ENCODE results near the gene PSKH1.

Gene PSKH1

DNA sequence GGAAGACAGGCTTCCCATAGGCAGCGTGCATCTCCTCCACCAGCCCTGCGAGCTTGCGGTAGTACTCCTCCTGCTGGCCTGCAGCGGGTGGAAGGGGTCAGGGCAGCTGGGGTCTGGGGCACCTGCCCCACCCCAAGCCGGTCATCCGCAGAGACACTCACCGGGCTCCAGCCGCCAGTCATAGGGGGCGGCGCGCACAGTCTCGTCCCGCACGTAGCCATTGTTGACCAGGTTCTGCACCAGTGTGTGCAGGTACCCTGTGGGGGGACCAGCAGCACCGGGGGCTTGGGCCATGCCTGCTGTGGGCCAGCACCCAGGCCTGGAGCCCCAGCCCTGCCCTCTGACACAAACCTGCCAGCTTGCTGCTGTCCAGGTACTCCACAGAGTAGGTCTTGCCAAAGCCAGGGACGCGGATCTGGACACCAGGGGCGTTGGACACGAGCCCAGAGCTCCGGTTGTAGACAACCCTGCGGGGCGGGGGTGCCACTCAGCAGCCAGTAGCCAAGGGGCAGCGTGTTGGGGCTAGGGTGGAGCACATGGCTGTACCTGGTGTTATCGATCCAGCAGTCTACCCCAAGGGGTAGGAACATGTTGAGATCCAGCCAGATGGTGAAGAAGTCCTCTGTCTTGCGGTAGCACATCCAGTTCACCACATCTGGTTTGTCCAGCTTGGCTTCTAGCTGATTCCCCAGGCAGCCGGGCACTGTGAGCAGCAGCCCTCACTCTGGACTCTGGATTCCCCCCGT, 49.6 kb downstream of the PSKH1 start:
- DNase-seq = no peak

DNA sequence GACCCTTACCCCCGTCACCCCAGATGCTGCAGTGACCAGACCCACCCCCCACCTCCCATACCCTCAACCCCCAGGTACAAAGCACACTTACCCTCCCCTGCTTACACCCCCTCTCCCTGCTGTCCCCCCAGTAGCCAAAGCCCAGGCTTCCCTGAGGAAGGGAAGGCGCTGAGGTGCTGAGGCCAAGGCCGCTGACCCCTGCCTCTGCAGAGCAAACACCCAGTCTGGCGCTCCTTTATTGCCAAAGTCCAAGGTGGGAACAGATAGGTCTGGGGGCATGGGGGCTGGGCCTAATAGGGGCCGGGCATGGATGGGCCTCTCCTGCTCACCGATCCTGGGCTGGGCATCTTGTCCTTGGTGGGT, 50.2 kb downstream of the PSKH1 start:
- no peak for DNase-seq

DNA sequence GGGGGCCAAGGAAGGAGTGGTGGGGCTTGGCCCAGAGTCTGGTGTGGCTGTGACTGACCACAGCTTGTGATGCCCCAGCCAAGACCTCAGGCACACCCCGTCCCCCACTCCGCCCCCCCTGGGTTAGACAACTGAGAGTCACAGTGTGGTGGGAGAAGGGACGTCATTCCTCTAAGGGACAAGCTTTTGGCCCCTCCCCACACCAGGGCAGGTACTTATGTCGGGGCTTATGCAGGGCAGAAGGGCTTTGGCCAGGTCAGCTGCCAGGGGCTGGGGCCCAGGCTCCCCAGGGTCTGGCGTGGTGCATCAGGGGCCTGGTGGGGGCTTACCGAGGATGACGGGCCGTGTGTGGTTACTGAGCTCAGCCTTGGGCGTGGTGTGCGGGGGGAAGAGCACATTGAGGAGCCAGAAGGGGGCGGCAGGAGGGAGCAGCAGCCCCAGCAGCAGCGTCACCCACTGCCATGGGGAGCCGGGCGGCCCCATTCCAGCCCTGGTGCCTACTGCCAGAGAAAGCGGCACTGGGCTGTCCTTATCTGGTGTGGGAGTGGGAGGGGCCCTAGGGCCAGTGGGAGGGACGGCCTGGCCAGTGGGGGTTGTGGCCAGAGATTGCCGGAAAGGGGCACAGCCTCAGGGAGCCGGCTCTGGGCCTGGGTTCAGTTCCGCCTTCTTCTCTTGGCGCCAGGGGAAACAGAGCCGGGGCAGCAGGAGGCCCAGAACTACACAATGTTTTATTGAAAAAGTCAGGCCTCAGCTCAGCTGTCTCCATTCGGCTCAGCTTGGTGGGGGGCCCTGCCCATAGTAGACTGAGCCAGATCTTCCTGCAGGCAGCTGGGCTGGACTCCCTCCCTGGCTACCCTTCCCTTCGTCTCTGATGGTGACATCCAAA, 50.8 kb downstream of the PSKH1 start, which contains the start of gene LCAT:
TSS of gene LCAT (minus strand) at position 502 of the 886 bp plus-strand sequence. CDS start at position 483, 19 bp downstream.
- DNase-seq = no peak

DNA sequence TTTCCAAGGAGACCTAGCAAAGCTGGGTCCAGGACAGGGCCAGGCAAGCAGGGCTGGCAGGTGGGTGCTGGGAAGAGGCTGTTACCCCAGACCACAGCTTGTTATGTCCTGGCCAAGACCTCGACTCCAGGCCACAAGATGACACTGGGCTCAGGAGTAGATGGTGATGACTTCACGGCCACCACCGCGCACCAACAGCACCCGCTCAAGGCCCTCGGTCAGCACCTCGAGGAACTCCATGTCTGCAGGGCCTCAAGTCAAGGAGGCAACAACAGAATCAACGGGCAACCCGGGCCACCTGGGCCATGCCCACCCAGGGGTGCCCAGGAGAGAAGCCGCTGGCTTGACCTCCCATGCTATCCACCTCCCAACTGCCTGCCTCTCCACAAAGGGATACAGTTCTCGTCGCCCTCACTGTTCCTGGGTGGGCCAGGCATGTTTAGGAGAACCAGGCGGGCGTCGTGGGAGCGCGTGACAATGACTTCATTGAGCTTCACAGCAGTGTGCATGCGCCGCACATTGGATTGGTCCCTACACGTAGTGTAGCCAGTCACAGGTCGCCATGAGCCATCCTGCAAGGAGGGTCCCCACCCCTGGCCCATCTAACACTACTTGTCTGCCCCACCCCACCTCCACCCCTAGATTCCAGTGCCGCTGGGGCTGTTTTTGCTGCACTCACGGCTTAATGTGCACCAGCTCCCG, 51.8 kb downstream of the PSKH1 start:
- DNase-seq = no peak

- DNase-seq = no peak
These were observed 52.4 kb downstream of the PSKH1 start for GRCh38 chr16:67945392-67945933.

DNA sequence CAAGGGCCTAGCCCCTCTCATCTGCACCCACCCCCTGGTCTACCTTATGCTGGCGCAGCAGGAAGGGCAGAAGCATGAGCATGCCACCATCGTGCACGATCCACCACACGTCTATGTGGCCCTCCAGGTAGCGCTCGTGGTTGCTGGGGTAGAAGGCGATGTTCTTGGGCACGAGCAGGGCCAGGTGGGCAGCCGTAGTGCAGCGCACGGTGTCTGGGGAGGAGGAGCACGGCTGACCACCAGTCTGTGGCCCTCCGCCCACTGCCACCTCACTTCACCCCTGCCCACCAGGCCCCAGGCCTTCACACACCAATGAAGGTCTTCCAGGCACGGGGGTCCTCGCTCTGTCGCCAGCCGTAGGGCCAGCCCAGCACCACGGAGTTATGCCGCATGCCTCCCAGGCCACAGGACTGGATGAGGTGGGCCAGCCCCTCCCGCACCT, 53.1 kb downstream of the PSKH1 start:
- no peak for DNase-seq

GRCh38 chr16:67946966-67947558, 54.0 kb downstream of the PSKH1 start:
- DNase-seq = no peak

GRCh38 chr16:67948015-67948414, 55.0 kb downstream of the PSKH1 start:
- no peak for DNase-seq

GRCh38 chr16:67949645-67950044, 56.6 kb downstream of the PSKH1 start:
- DNase-seq = no peak

DNA sequence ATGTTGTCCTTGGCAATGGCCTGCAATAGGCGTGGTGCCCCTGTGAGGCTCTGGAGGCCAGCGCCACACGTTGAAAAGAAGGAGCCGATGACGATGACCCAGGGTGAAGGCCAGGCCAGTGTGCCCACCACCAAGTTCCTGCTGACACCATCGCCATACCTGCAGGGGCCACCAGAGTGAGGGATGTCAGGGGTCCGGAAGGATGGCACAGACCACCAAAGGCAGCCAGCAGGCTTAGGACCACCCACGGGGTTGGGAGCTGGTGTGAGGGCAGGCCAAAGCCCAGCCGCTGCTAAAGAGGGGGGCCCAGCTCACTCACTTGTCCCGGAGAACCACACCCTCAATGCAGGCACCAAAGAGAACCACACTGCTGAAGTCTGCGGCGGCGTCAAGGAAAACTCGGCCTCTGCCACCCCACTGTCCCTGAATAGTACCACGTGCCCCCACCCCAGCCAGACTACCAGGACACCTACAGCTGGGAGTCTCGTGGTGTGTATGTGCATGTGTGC, 57.3 kb downstream of the PSKH1 start:
- no peak for DNase-seq

- DNase-seq = no peak
These were observed 58.4 kb downstream of the PSKH1 start for GRCh38 chr16:67951485-67951884.

GRCh38 chr16:67953641-67954375, 60.8 kb downstream of the PSKH1 start:
- DNase-seq = no peak

DNA sequence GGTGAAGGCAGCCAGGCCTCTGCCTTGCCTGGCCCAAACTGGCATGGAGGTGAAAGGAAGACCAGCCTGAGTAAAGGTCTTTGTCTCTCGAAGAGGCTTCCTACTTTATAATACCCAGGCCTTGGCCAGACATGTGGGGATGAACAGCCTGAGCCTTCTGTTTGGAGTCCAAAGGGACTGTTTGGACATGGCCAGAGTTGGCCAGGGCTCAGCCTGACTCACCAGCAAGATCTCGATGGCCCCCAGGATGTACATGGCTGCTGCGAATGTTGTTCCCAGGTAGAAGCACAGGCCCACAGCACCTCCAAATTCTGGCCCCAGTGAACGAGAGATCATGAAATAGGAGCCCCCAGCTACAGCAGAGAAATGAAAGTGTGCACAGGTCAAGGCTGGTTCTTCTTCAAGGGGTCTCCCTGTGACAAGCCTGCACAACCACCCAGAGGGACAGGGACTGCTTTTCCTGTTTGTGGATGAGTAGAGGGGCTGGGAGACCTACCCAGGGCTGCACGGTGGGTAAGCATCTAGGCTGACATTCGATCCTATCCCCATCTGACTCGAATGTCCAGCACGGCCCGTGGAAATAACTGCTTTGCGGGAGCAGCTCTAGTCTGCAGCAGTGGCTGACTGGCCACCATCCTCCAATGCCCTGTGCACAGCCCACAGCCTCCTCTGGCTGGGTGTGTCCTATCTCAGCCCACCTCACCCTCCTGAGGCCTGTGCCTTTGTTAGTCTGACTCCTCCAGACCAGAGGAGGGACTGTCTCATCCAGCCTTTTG, 61.6 kb downstream of the PSKH1 start:
- DNase-seq = no peak

- no peak for DNase-seq
These were observed 64.6 kb downstream of the PSKH1 start for GRCh38 chr16:67957622-67958021.

- no peak for DNase-seq
These were observed 66.7 kb downstream of the PSKH1 start for GRCh38 chr16:67959536-67960329.

- DNase-seq = no peak
These were observed 68.5 kb downstream of the PSKH1 start for GRCh38 chr16:67961551-67961957.

GRCh38 chr16:67962135-67962534, 69.1 kb downstream of the PSKH1 start:
- no peak for DNase-seq

- DNase-seq = no peak
These were observed 70.2 kb downstream of the PSKH1 start for GRCh38 chr16:67963292-67963661.

GRCh38 chr16:67963662-67964321, 70.7 kb downstream of the PSKH1 start:
- DNase-seq = no peak
